Liver (tissue), 9 donors: ENCODE data around the gene STAT2. TPM values are rescaled to one million over a fixed set of nuclear protein-coding genes. Genes with fewer than 3 reads are reported as not detected.
A peak's percentile ranks its signal among the peaks of the same experiment; 100 is the strongest.

Experiments used
- DNase-seq: peaks from one replicate; pipeline ENCODE4 v3.0.0-alpha.2; 2017; ENCODE audit warnings: low spot score
- H3K27ac ChIP-seq, 2 donors: one replicate each; pipeline ENCODE4 v1.7.0; 2013; ENCODE audit warnings: inconsistent platforms in 2 of 2, low read length in 2 of 2, control low read depth in 1 of 2, low read depth in 1 of 2, mild to moderate bottlenecking in 1 of 2
- H3K27me3 ChIP-seq, 4 donors: one replicate each; pipeline versions ENCODE4 v1.6.1 to v1.7.0; 2013; ENCODE audit warnings: low read length in 3 of 4, inconsistent platforms in 1 of 4, mild to moderate bottlenecking in 1 of 4, moderate library complexity in 1 of 4; ENCODE audit not compliant: control insufficient read depth in 4 of 4, insufficient read depth in 4 of 4
- H3K36me3 ChIP-seq, 4 donors: one replicate each; pipeline versions ENCODE4 v1.6.1 to v1.7.0; 2013; ENCODE audit warnings: low read length in 3 of 4, mild to moderate bottlenecking in 3 of 4, low read depth in 1 of 4, moderate library complexity in 1 of 4; ENCODE audit not compliant: control insufficient read depth in 4 of 4, insufficient read depth in 3 of 4
- H3K4me1 ChIP-seq, 4 donors: one replicate each; pipeline versions ENCODE4 v1.6.1 to v1.7.0; 2013; ENCODE audit warnings: low read length in 3 of 4, mild to moderate bottlenecking in 3 of 4, moderate library complexity in 1 of 4; ENCODE audit not compliant: control insufficient read depth in 4 of 4, insufficient read depth in 4 of 4
- H3K4me3 ChIP-seq, 3 donors: one replicate each; pipeline versions ENCODE4 v1.6.1 to v1.7.0; 2013; ENCODE audit warnings: low read length in 3 of 3, control low read depth in 1 of 3, low read depth in 1 of 3, mild to moderate bottlenecking in 1 of 3
- H3K9ac ChIP-seq, 2 donors: one replicate each; pipeline ENCODE4 v1.7.0; 2013; ENCODE audit warnings: low read length in 2 of 2, mild to moderate bottlenecking in 2 of 2, moderate library complexity in 2 of 2, control low read depth in 1 of 2, low read depth in 1 of 2
- H3K9me3 ChIP-seq, 4 donors: one replicate each; pipeline versions ENCODE4 v1.6.1 to v1.7.0; 2013; ENCODE audit warnings: low read length in 3 of 4; ENCODE audit not compliant: control insufficient read depth in 4 of 4
- EGR1 ChIP-seq, 2 donors: IDR thresholded peaks; 2 replicates each; pipeline ENCODE4 v1.6.1; 2016 to 2018; ENCODE audit warnings: antibody characterized with exemption in 2 of 2, low read depth in 2 of 2
- FOXA1 ChIP-seq: IDR thresholded peaks from 2 replicates; pipeline ENCODE4 v1.6.1; 2016; ENCODE audit warnings: antibody characterized with exemption
- FOXA2 ChIP-seq: IDR thresholded peaks from 2 replicates; pipeline ENCODE4 v1.6.1; 2016; ENCODE audit warnings: antibody characterized with exemption
- GABPA ChIP-seq, 2 donors: IDR thresholded peaks in 1 of 2; conservative IDR thresholded peaks in 1 of 2; 2 replicates each; pipeline ENCODE4 v1.6.1; 2016; ENCODE audit warnings: antibody characterized with exemption in 2 of 2, mild to moderate bottlenecking in 1 of 2, moderate library complexity in 1 of 2
- HNF4A ChIP-seq, 2 donors: conservative IDR thresholded peaks; 2 replicates each; pipeline ENCODE4 v1.6.1; 2016; ENCODE audit warnings: antibody characterized with exemption in 2 of 2, mild to moderate bottlenecking in 2 of 2
- HNF4G ChIP-seq: IDR thresholded peaks from 2 replicates; pipeline ENCODE4 v1.6.1; 2016; ENCODE audit warnings: antibody characterized with exemption
- JUND ChIP-seq, 2 donors: IDR thresholded peaks; 2 replicates each; pipeline ENCODE4 v1.6.1; 2016; ENCODE audit warnings: antibody characterized with exemption in 2 of 2
- NR2F2 ChIP-seq: IDR thresholded peaks from 2 replicates; pipeline ENCODE4 v1.6.1; 2016; ENCODE audit warnings: antibody characterized with exemption
- RAD21 ChIP-seq, 2 donors: IDR thresholded peaks; 2 replicates each; pipeline ENCODE4 v1.6.1; 2016; ENCODE audit warnings: antibody characterized with exemption in 2 of 2, mild to moderate bottlenecking in 2 of 2
- REST ChIP-seq: IDR thresholded peaks from 2 replicates; pipeline ENCODE4 v1.6.1; 2016; ENCODE audit warnings: antibody characterized with exemption, mild to moderate bottlenecking
- RXRA ChIP-seq, 2 donors: IDR thresholded peaks; 2 replicates each; pipeline ENCODE4 v1.6.1; 2017 to 2018; ENCODE audit warnings: antibody characterized with exemption in 2 of 2, mild to moderate bottlenecking in 1 of 2
- SP1 ChIP-seq: IDR thresholded peaks from 2 replicates; pipeline ENCODE4 v1.6.1; 2018; ENCODE audit warnings: antibody characterized with exemption, mild to moderate bottlenecking
- TAF1 ChIP-seq: conservative IDR thresholded peaks from 2 replicates; pipeline ENCODE4 v1.6.1; 2016; ENCODE audit warnings: antibody characterized with exemption, mild to moderate bottlenecking
- YY1 ChIP-seq: IDR thresholded peaks from 2 replicates; pipeline ENCODE4 v1.6.1; 2016; ENCODE audit warnings: antibody characterized with exemption, mild to moderate bottlenecking
- WGBS: extraction: QIAGEN DNeasy Blood & Tissue Kit; methylation state at CpG from one replicate; pipeline ENCODE4 v1.1.7; 2013; 5-methylcytosine and 5-hydroxymethylcytosine counted together
- polyA plus RNA-seq, 2 donors: library from polyadenylated mRNA; stranded (reverse) in 1 of 2; unstranded in 1 of 2; fragments of 200-250 nt in 1 of 2; fragments of >200 nt in 1 of 2; fragmentation: Nextera tagmentation in 1 of 2; extraction: Ambion mirVana in 1 of 2; gene quantifications; one replicate each; pipeline versions ENCODE4 v1.2.1 to v1.2.3, GENCODE V29; 2013 to 2015
- total RNA-seq, 2 donors: library from RNA; depleted of rRNA; stranded (reverse); fragments of >200 nt; gene quantifications; one replicate each; pipeline ENCODE4 v1.2.3, GENCODE V29; 2014
- TF ChIP-seq, protein P1 (sequence below): IDR thresholded peaks from 2 replicates; pipeline ENCODE4 v1.6.1; 2016; ENCODE audit warnings: antibody characterized with exemption
- TF ChIP-seq, protein P2 (sequence below): fragments of 150-350 bp; IDR thresholded peaks from 2 replicates; pipeline ENCODE4 v1.5.1; 2017; ENCODE audit warnings: improper control_type of control experiment, low read depth, low read length; ENCODE audit not compliant: missing input control
- TF ChIP-seq, protein P3 (sequence below): IDR thresholded peaks from 2 replicates; pipeline ENCODE4 v1.6.1; 2016; ENCODE audit warnings: antibody characterized with exemption
- TF ChIP-seq, protein P4 (sequence below): IDR thresholded peaks from 2 replicates; pipeline ENCODE4 v1.6.1; 2016; ENCODE audit warnings: antibody characterized with exemption
- donor health status: healthy.
- donor health status: healthy.
- donor health status: healthy.
- donor health status: healthy.
- donor health status: healthy.

STAT2 gene
- total and polyA plus RNA-seq, 4 donors, result 48.4 to 219 (median 66.6) TPM

- Histone ChIP-seq H3K9ac (peak overlapping the region; percentile 84 to 85), H3K27me3 (no peaks in the 10 kb centered on the region), H3K27ac (peak overlapping the region; percentile 75 to 92), H3K9me3 (no peaks in the 10 kb centered on the region), H3K4me1 (peaks cover 16 to 33% (median 24%) of the 10 kb centered on the region in 4 donors), H3K4me3 (peak overlapping the region; percentile 45 to 93 (median 80)), H3K36me3 (peaks cover 0 to under 1% (median 0%) of the 10 kb centered on the region in 4 donors)
- no peak for DNase-seq
- 39% methylated on average over 8 of the region's 8 CpGs for WGBS
- TF ChIP-seq TAF1 (no peak), HNF4G (no peak), EGR1 (IDR thresholded peaks at IDR 0.05; ENCODE audit: low read depth in 2 of 2) (no peak), JUND (IDR thresholded peaks at IDR 0.05) (no peak), HNF4A (conservative IDR thresholded peaks at IDR 0.05) (no peak), SP1 (no peak), RAD21 (IDR thresholded peaks at IDR 0.05) (peak in 1 of 2 donors; percentile 37), FOXA2 (no peak)
- TF ChIP-seq, protein P1, sequence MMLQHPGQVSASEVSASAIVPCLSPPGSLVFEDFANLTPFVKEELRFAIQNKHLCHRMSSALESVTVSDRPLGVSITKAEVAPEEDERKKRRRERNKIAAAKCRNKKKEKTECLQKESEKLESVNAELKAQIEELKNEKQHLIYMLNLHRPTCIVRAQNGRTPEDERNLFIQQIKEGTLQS, result no peak
Observed at GRCh38 chr12:56361487-56362129, 1.7 kb upstream of the STAT2 start.

DNA sequence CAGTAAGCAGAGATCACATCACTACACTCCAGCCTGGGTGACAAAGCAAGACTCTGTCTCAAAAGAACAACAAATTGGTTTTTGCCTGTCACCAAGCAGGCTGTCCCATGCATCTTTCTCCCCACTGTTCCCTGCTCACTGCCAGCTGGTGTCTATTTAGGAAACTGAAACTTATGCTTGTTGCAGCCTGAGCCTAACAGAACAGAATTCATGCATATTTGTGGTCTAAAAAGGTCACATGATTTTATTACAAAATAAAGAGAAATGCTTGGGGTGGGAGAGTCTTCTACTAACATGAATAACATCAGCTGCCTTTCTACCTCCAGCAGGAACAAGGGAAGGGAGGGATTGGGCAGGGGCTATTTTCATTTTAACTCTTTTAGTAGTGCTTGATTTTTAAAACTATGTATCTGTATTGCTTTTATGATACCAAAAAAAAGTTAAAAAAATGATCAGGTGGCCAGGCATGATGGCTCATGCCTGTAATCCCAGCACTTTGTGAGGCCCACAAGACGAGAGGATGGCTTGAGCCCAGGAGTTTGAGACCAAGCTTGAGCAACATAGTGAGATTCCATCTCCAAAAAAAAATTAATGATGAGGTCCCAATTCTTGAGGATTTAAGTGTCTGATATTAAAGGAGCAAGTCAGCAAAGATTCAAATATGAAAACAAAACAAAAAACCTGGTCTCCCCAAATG, 923 bp downstream of the STAT2 start:
- Histone ChIP-seq H3K27me3 (no peaks in the 10 kb centered on the region), H3K36me3 (peaks cover 11 to 25% (median 23%) of the 10 kb centered on the region in 4 donors), H3K4me3 (peak overlapping the region; percentile 79 to 96 (median 89)), H3K4me1 (peaks cover 8 to 27% (median 24%) of the 10 kb centered on the region in 4 donors), H3K9me3 (no peaks in the 10 kb centered on the region), H3K27ac (peak overlapping the region; percentile 38 to 63), H3K9ac (peak overlapping the region; percentile 82 to 93)
- no peak for DNase-seq
- 4% methylated on average over 1 of the region's 1 CpG for WGBS
- TF ChIP-seq SP1, result no peak
- TF ChIP-seq EGR1 (IDR thresholded peaks at IDR 0.05; ENCODE audit: low read depth in 2 of 2), result no peak
- TF ChIP-seq HNF4G, result no peak
- no peak for TF ChIP-seq YY1
- TF ChIP-seq TAF1, result no peak
- TF ChIP-seq REST, result peak; percentile 16
- TF ChIP-seq GABPA (IDR thresholded peaks at IDR 0.05 in 1 of 2, conservative IDR thresholded peaks at IDR 0.05 in 1 of 2), result no peak
- no peak for TF ChIP-seq FOXA1
- no peak for TF ChIP-seq NR2F2
- no peak for TF ChIP-seq RXRA (IDR thresholded peaks at IDR 0.05)
- TF ChIP-seq HNF4A (conservative IDR thresholded peaks at IDR 0.05), result no peak
- no peak for TF ChIP-seq JUND (IDR thresholded peaks at IDR 0.05)
- peak in 1 of 2 donors; percentile 10 for TF ChIP-seq RAD21 (IDR thresholded peaks at IDR 0.05)
- TF ChIP-seq, protein P2, sequence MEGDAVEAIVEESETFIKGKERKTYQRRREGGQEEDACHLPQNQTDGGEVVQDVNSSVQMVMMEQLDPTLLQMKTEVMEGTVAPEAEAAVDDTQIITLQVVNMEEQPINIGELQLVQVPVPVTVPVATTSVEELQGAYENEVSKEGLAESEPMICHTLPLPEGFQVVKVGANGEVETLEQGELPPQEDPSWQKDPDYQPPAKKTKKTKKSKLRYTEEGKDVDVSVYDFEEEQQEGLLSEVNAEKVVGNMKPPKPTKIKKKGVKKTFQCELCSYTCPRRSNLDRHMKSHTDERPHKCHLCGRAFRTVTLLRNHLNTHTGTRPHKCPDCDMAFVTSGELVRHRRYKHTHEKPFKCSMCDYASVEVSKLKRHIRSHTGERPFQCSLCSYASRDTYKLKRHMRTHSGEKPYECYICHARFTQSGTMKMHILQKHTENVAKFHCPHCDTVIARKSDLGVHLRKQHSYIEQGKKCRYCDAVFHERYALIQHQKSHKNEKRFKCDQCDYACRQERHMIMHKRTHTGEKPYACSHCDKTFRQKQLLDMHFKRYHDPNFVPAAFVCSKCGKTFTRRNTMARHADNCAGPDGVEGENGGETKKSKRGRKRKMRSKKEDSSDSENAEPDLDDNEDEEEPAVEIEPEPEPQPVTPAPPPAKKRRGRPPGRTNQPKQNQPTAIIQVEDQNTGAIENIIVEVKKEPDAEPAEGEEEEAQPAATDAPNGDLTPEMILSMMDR, result no peak
- TF ChIP-seq, protein P1, result no peak
- TF ChIP-seq, protein P3, sequence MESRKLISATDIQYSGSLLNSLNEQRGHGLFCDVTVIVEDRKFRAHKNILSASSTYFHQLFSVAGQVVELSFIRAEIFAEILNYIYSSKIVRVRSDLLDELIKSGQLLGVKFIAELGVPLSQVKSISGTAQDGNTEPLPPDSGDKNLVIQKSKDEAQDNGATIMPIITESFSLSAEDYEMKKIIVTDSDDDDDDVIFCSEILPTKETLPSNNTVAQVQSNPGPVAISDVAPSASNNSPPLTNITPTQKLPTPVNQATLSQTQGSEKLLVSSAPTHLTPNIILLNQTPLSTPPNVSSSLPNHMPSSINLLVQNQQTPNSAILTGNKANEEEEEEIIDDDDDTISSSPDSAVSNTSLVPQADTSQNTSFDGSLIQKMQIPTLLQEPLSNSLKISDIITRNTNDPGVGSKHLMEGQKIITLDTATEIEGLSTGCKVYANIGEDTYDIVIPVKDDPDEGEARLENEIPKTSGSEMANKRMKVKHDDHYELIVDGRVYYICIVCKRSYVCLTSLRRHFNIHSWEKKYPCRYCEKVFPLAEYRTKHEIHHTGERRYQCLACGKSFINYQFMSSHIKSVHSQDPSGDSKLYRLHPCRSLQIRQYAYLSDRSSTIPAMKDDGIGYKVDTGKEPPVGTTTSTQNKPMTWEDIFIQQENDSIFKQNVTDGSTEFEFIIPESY, result no peak
- no peak for TF ChIP-seq FOXA2
- TF ChIP-seq, protein P4, sequence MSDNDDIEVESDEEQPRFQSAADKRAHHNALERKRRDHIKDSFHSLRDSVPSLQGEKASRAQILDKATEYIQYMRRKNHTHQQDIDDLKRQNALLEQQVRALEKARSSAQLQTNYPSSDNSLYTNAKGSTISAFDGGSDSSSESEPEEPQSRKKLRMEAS, result no peak
